HG02884 (cell line): ENCODE results near the gene CDH8.

Experiments used
- ATAC-seq: cut with Tn5 transposase; IDR thresholded peaks from one replicate; pipeline ENCODE4 v1.9.1; 2021; ENCODE audit warnings: mild to moderate bottlenecking, moderate library complexity; ENCODE audit not compliant: unreplicated experiment

The CDH8 gene

GRCh38 chr16:62036101-62036801 is at the start of gene CDH8:
Gene CDH8 (minus strand): TSS chr16:62036438. CDS start chr16:62021403, 15,035 bp downstream.
- no peak for ATAC-seq

- no peak for ATAC-seq
Measured at GRCh38 chr16:62079236-62079635, 43.0 kb upstream of the CDH8 start.

- ATAC-seq: no peak
Measured at GRCh38 chr16:62077998-62078397, 41.8 kb upstream of the CDH8 start.

- ATAC-seq: no peak
Measured at GRCh38 chr16:62076886-62077285, 40.6 kb upstream of the CDH8 start.

GRCh38 chr16:62068747-62069146 is 32.5 kb upstream of the CDH8 start:
- no peak for ATAC-seq

GRCh38 chr16:62067981-62068380 is 31.7 kb upstream of the CDH8 start:
- no peak for ATAC-seq

GRCh38 chr16:62067182-62067581 is 30.9 kb upstream of the CDH8 start:
- no peak for ATAC-seq

GRCh38 chr16:62066747-62067146 is 30.5 kb upstream of the CDH8 start:
- no peak for ATAC-seq

GRCh38 chr16:62064173-62064572 is 27.9 kb upstream of the CDH8 start:
- no peak for ATAC-seq

- ATAC-seq: no peak
Measured at GRCh38 chr16:62060089-62060488, 23.9 kb upstream of the CDH8 start.

- ATAC-seq: no peak
Measured at GRCh38 chr16:62059527-62059926, 23.3 kb upstream of the CDH8 start.

GRCh38 chr16:62058412-62058811 is 22.2 kb upstream of the CDH8 start:
- no peak for ATAC-seq

- no peak for ATAC-seq
Measured at GRCh38 chr16:62051942-62052341, 15.7 kb upstream of the CDH8 start.

GRCh38 chr16:62050793-62051192 is 14.6 kb upstream of the CDH8 start:
- ATAC-seq: no peak

GRCh38 chr16:62046801-62047200 is 10.6 kb upstream of the CDH8 start:
- ATAC-seq: no peak

- ATAC-seq: no peak
Measured at GRCh38 chr16:62041401-62041800, 5.2 kb upstream of the CDH8 start.

GRCh38 chr16:62038646-62039045 is 2.4 kb upstream of the CDH8 start:
- no peak for ATAC-seq

- ATAC-seq: no peak
Measured at GRCh38 chr16:62038225-62038624, 2.0 kb upstream of the CDH8 start.

- ATAC-seq: no peak
Measured at GRCh38 chr16:62036802-62037135, 531 bp upstream of the CDH8 start.

GRCh38 chr16:62035115-62036092 is 834 bp downstream of the CDH8 start:
- ATAC-seq: no peak

GRCh38 chr16:62034231-62035114 is 1.8 kb downstream of the CDH8 start:
- no peak for ATAC-seq
